RWPE2 (cell line): ENCODE data around the gene TFF1.

Experiments used
- ATAC-seq: fragments of 200-7000 bp; cut with Tn5 transposase; 3 replicates; pipeline ENCODE4 v1.9.1; 2021; ENCODE audit warnings: low read depth
- DNase-seq: peaks from one replicate; pipeline ENCODE4 v3.0.0-alpha.2; 2020; ENCODE audit warnings: low spot score
- H3K27ac ChIP-seq: fragments of 450-650 bp; 2 replicates; pipeline ENCODE4 v1.5.1; 2017; ENCODE audit warnings: mild to moderate bottlenecking; ENCODE audit not compliant: poor library complexity, severe bottlenecking
- H3K27me3 ChIP-seq: fragments of 250-450 bp; sonication (Bioruptor Pico); 2 replicates; pipeline ENCODE4 v1.5.1; 2021; ENCODE audit warnings: mild to moderate bottlenecking, moderate library complexity; ENCODE audit not compliant: insufficient read depth, poor library complexity, severe bottlenecking
- H3K36me3 ChIP-seq: fragments of 250-450 bp; sonication (Bioruptor Pico); 2 replicates; pipeline ENCODE4 v1.5.1; 2020; ENCODE audit warnings: low read depth, mild to moderate bottlenecking, moderate library complexity
- H3K4me1 ChIP-seq: fragments of 250-450 bp; sonication (Bioruptor Pico); 2 replicates; pipeline ENCODE4 v1.5.1; 2021; ENCODE audit warnings: mild to moderate bottlenecking, moderate library complexity; ENCODE audit not compliant: insufficient read depth, poor library complexity, severe bottlenecking
- H3K4me3 ChIP-seq: fragments of 250-450 bp; sonication (Bioruptor Pico); 2 replicates; pipeline ENCODE4 v1.5.1; 2021; ENCODE audit warnings: mild to moderate bottlenecking, moderate library complexity; ENCODE audit not compliant: severe bottlenecking
- H3K9me3 ChIP-seq: fragments of 250-450 bp; sonication (Bioruptor Pico); 2 replicates; pipeline ENCODE4 v1.5.1; 2021; ENCODE audit warnings: mild to moderate bottlenecking, moderate library complexity; ENCODE audit not compliant: severe bottlenecking
- CTCF ChIP-seq: fragments of 450-650 bp; IDR thresholded peaks from one replicate; pipeline ENCODE4 v1.5.1; 2017; ENCODE audit warnings: mild to moderate bottlenecking, moderate library complexity; ENCODE audit not compliant: poor library complexity, severe bottlenecking

TFF1 gene

GRCh38 chr21:42362198-42362597 lies 4.1 kb downstream of the TFF1 start:
- DNase-seq (no peak), ATAC-seq (no peak)
- no peak overlapping the region for H3K4me3 ChIP-seq
- no peak for TF ChIP-seq CTCF
- no peaks in the 10 kb centered on the region for H3K27me3 ChIP-seq
- no peaks in the 10 kb centered on the region for H3K9me3 ChIP-seq
- no peaks in the 10 kb centered on the region for H3K4me1 ChIP-seq
- H3K36me3 ChIP-seq: no peaks in the 10 kb centered on the region
- no peak overlapping the region for H3K27ac ChIP-seq

- no peaks in the 10 kb centered on the region for H3K27me3 ChIP-seq
- H3K4me1 ChIP-seq: no peaks in the 10 kb centered on the region
- H3K27ac ChIP-seq: no peak overlapping the region
- no peak for TF ChIP-seq CTCF
- peaks cover 1% of the 10 kb centered on the region for H3K9me3 ChIP-seq
- no peak for ATAC-seq
- H3K4me3 ChIP-seq: no peak overlapping the region
- H3K36me3 ChIP-seq: no peaks in the 10 kb centered on the region
- DNase-seq: no peak
Observed at GRCh38 chr21:42361286-42361685, 5.0 kb downstream of the TFF1 start.

GRCh38 chr21:42360317-42360716 lies 6.0 kb downstream of the TFF1 start:
- Histone ChIP-seq H3K27ac (no peak overlapping the region), H3K9me3 (peaks cover 2% of the 10 kb centered on the region), H3K36me3 (no peaks in the 10 kb centered on the region), H3K27me3 (no peaks in the 10 kb centered on the region), H3K4me3 (no peak overlapping the region), H3K4me1 (no peaks in the 10 kb centered on the region)
- DNase-seq: no peak
- ATAC-seq: no peak
- no peak for TF ChIP-seq CTCF

GRCh38 chr21:42358937-42359336 lies 7.4 kb downstream of the TFF1 start:
- Histone ChIP-seq H3K27ac (no peak overlapping the region), H3K36me3 (no peaks in the 10 kb centered on the region), H3K4me1 (no peaks in the 10 kb centered on the region), H3K4me3 (no peak overlapping the region), H3K27me3 (no peaks in the 10 kb centered on the region), H3K9me3 (peaks cover 2% of the 10 kb centered on the region)
- TF ChIP-seq CTCF: no peak
- ATAC-seq (no peak), DNase-seq (no peak)

GRCh38 chr21:42358261-42358660 lies 8.1 kb downstream of the TFF1 start:
- TF ChIP-seq CTCF: no peak
- H3K9me3 ChIP-seq: peaks cover 2% of the 10 kb centered on the region
- no peaks in the 10 kb centered on the region for H3K4me1 ChIP-seq
- no peak for ATAC-seq
- DNase-seq: no peak
- H3K36me3 ChIP-seq: no peaks in the 10 kb centered on the region
- H3K4me3 ChIP-seq: no peak overlapping the region
- H3K27me3 ChIP-seq: no peaks in the 10 kb centered on the region
- no peak overlapping the region for H3K27ac ChIP-seq
